Epidermal melanocyte (primary cell): Measurements from ENCODE around the gene MGAM2.

Source experiments
- DNase-seq: peaks from one replicate; pipeline ENCODE4 v3.0.0; 2011; ENCODE audit warnings: low spot score; ENCODE audit not compliant: insufficient read length

The MGAM2 gene

GRCh38 chr7:142175594-142175993 is 64.1 kb downstream of the MGAM2 start:
- no peak for DNase-seq

GRCh38 chr7:142176901-142177300 is 65.4 kb downstream of the MGAM2 start:
- no peak for DNase-seq

GRCh38 chr7:142177869-142178268 is 66.4 kb downstream of the MGAM2 start:
- no peak for DNase-seq

- no peak for DNase-seq
Observed at GRCh38 chr7:142180426-142180825, 68.9 kb downstream of the MGAM2 start.

GRCh38 chr7:142181211-142181610 is 69.7 kb downstream of the MGAM2 start:
- DNase-seq, result no peak

GRCh38 chr7:142181966-142182365 is 70.4 kb downstream of the MGAM2 start:
- DNase-seq, result no peak

- DNase-seq, result no peak
Observed at GRCh38 chr7:142185069-142185468, 73.6 kb downstream of the MGAM2 start.

GRCh38 chr7:142185801-142186200 is 74.3 kb downstream of the MGAM2 start:
- DNase-seq, result no peak

- DNase-seq, result no peak
Observed at GRCh38 chr7:142188154-142188553, 76.6 kb downstream of the MGAM2 start.

GRCh38 chr7:142188846-142189245 is 77.3 kb downstream of the MGAM2 start:
- no peak for DNase-seq

GRCh38 chr7:142194201-142194600 is 82.7 kb downstream of the MGAM2 start:
- no peak for DNase-seq

GRCh38 chr7:142196066-142196840 is 84.7 kb downstream of the MGAM2 start:
- DNase-seq, result no peak

- DNase-seq, result no peak
Observed at GRCh38 chr7:142200206-142200605, 88.7 kb downstream of the MGAM2 start.

GRCh38 chr7:142228537-142229104 is 117.1 kb downstream of the MGAM2 start:
- DNase-seq, result no peak

- no peak for DNase-seq
Observed at GRCh38 chr7:142231716-142232115, 120.2 kb downstream of the MGAM2 start.

GRCh38 chr7:142240546-142240945 is 129.0 kb downstream of the MGAM2 start:
- no peak for DNase-seq

- DNase-seq, result no peak
Observed at GRCh38 chr7:142243823-142244222, 132.3 kb downstream of the MGAM2 start.

GRCh38 chr7:142248166-142249160 is 136.9 kb downstream of the MGAM2 start:
- no peak for DNase-seq

- no peak for DNase-seq
Observed at GRCh38 chr7:142249918-142250317, 138.4 kb downstream of the MGAM2 start.

- no peak for DNase-seq
Observed at GRCh38 chr7:142250705-142251104, 139.2 kb downstream of the MGAM2 start.

GRCh38 chr7:142257958-142258357 is 146.4 kb downstream of the MGAM2 start, which contains the start of gene PRSS58:
Gene PRSS58, minus strand, starts transcription at chr7:142258058. Its CDS starts 351 bp downstream, at chr7:142257707.
- no peak for DNase-seq
